Measurements from ENCODE around the gene CEP41. TPM values are rescaled to one million over a fixed set of nuclear protein-coding genes. Genes with fewer than 3 reads are reported as not detected.

CEP41 gene
- total RNA-seq, 2 donors from 2014 or later, result 8.7 to 9.0 TPM

- H3K4me1 ChIP-seq (ENCODE audit: control insufficient read depth in 1 of 2, low read depth in 2 of 2), result peaks cover 6 to 20% of the 10 kb centered on the region in 2 donors
- DNase-seq (ENCODE audit: low spot score) (no peak), ATAC-seq (ENCODE audit: insufficient number of reproducible peaks, low FRiP score, low read depth) (no peak)
- H3K27me3 ChIP-seq (replicated peaks; ENCODE audit: insufficient read depth), result no peaks in the 10 kb centered on the region
- no peak overlapping the region for H3K27ac ChIP-seq
- H3K9me3 ChIP-seq, result no peaks in the 10 kb centered on the region
- H3K36me3 ChIP-seq, result no peaks in the 10 kb centered on the region
- no peak for TF ChIP-seq CTCF (IDR thresholded peaks at IDR 0.05)
- H3K4me3 ChIP-seq, result peak overlapping the region; percentile 67
These were observed 46.2 kb upstream of the CEP41 start for GRCh38 chr7:130486954-130487436.

- no peaks in the 10 kb centered on the region for H3K27me3 ChIP-seq (replicated peaks; ENCODE audit: insufficient read depth)
- H3K36me3 ChIP-seq, result no peaks in the 10 kb centered on the region
- peaks cover 6 to 16% of the 10 kb centered on the region in 2 donors for H3K4me1 ChIP-seq (ENCODE audit: control insufficient read depth in 1 of 2, low read depth in 2 of 2)
- H3K4me3 ChIP-seq, result peak overlapping the region; percentile 67
- DNase-seq (ENCODE audit: low spot score) (no peak), ATAC-seq (ENCODE audit: insufficient number of reproducible peaks, low FRiP score, low read depth) (no peak)
- peak; percentile 46 for TF ChIP-seq CTCF (IDR thresholded peaks at IDR 0.05)
- H3K9me3 ChIP-seq, result no peaks in the 10 kb centered on the region
- H3K27ac ChIP-seq, result no peak overlapping the region
These were observed 45.5 kb upstream of the CEP41 start for GRCh38 chr7:130486114-130486953.

- Histone ChIP-seq H3K4me1 (ENCODE audit: control insufficient read depth in 1 of 2, low read depth in 2 of 2) (peaks cover 3 to 15% of the 10 kb centered on the region in 2 donors), H3K27ac (no peak overlapping the region)
- no peak for ATAC-seq (ENCODE audit: insufficient number of reproducible peaks, low FRiP score, low read depth)
These were observed 44.9 kb upstream of the CEP41 start for GRCh38 chr7:130485734-130486113.

GRCh38 chr7:130483031-130483430 is 42.2 kb upstream of the CEP41 start:
- TF ChIP-seq CTCF (IDR thresholded peaks at IDR 0.05), result no peak
- Histone ChIP-seq H3K27ac (no peak overlapping the region), H3K4me3 (no peak overlapping the region), H3K36me3 (no peaks in the 10 kb centered on the region), H3K9me3 (no peaks in the 10 kb centered on the region), H3K27me3 (replicated peaks; ENCODE audit: insufficient read depth) (no peaks in the 10 kb centered on the region), H3K4me1 (ENCODE audit: control insufficient read depth in 1 of 2, low read depth in 2 of 2) (peaks cover 0 to 6% of the 10 kb centered on the region in 2 donors)
- DNase-seq (ENCODE audit: low spot score) (no peak), ATAC-seq (ENCODE audit: insufficient number of reproducible peaks, low FRiP score, low read depth) (no peak)

More at GRCh38 chr7:130485734-130486113, 44.9 kb upstream of the CEP41 start:
- Histone ChIP-seq H3K9me3 (no peaks in the 10 kb centered on the region), H3K27me3 (replicated peaks; ENCODE audit: insufficient read depth) (no peaks in the 10 kb centered on the region), H3K4me3 (peak overlapping the region; percentile 67), H3K36me3 (no peaks in the 10 kb centered on the region)
- DNase-seq (ENCODE audit: low spot score), result no peak
- TF ChIP-seq CTCF (IDR thresholded peaks at IDR 0.05), result no peak

GRCh38 chr7:130481898-130482297 is 41.1 kb upstream of the CEP41 start:
- no peak overlapping the region for H3K27ac ChIP-seq

More at GRCh38 chr7:130481898-130482297, 41.1 kb upstream of the CEP41 start:
- no peaks in the 10 kb centered on the region for H3K27me3 ChIP-seq (replicated peaks; ENCODE audit: insufficient read depth)
- no peak for DNase-seq (ENCODE audit: low spot score)
- H3K4me3 ChIP-seq, result no peak overlapping the region
- H3K4me1 ChIP-seq (ENCODE audit: control insufficient read depth in 1 of 2, low read depth in 2 of 2), result peaks cover 0 to 6% of the 10 kb centered on the region in 2 donors
- H3K9me3 ChIP-seq, result peaks cover 3% of the 10 kb centered on the region
- TF ChIP-seq CTCF (IDR thresholded peaks at IDR 0.05), result no peak
- no peak for ATAC-seq (ENCODE audit: insufficient number of reproducible peaks, low FRiP score, low read depth)
- H3K36me3 ChIP-seq, result no peaks in the 10 kb centered on the region

All from thoracic aorta (tissue), 2 donors.